GM18502 (cell line): Measurements from ENCODE around the gene KIF16B.
"Not testable (repeated sequence)": the region's sequence is repeated elsewhere in the genome, so short reads cannot be mapped to it uniquely, and the experiment has no call there.

Experiments used
- ATAC-seq: cut with Tn5 transposase; IDR thresholded peaks from one replicate; pipeline ENCODE4 v1.9.1; 2021; ENCODE audit warnings: mild to moderate bottlenecking; ENCODE audit not compliant: unreplicated experiment, poor library complexity

KIF16B gene

GRCh38 chr20:16526433-16527380, 46.5 kb downstream of the KIF16B start:
- no peak for ATAC-seq

GRCh38 chr20:16522651-16523050, 50.6 kb downstream of the KIF16B start:
- ATAC-seq = not testable (repeated sequence)

GRCh38 chr20:16520154-16520553, 53.1 kb downstream of the KIF16B start:
- no peak for ATAC-seq

GRCh38 chr20:16519673-16520072, 53.6 kb downstream of the KIF16B start:
- not testable (repeated sequence) for ATAC-seq

- no peak for ATAC-seq
Measured at GRCh38 chr20:16518784-16519084, 54.5 kb downstream of the KIF16B start.

- ATAC-seq = no peak
Measured at GRCh38 chr20:16517946-16518783, 55.1 kb downstream of the KIF16B start.

- ATAC-seq = no peak
Measured at GRCh38 chr20:16516794-16517193, 56.5 kb downstream of the KIF16B start.

GRCh38 chr20:16515046-16515445, 58.2 kb downstream of the KIF16B start:
- ATAC-seq = no peak

GRCh38 chr20:16514140-16514539, 59.1 kb downstream of the KIF16B start:
- no peak for ATAC-seq

- ATAC-seq = no peak
Measured at GRCh38 chr20:16505894-16506293, 67.4 kb downstream of the KIF16B start.

- no peak for ATAC-seq
Measured at GRCh38 chr20:16501301-16501700, 71.9 kb downstream of the KIF16B start.

- no peak for ATAC-seq
Measured at GRCh38 chr20:16500197-16500596, 73.1 kb downstream of the KIF16B start.

- ATAC-seq = no peak
Measured at GRCh38 chr20:16498526-16499253, 74.6 kb downstream of the KIF16B start.

- no peak for ATAC-seq
Measured at GRCh38 chr20:16497896-16498295, 75.4 kb downstream of the KIF16B start.

- ATAC-seq = no peak
Measured at GRCh38 chr20:16493486-16493885, 79.8 kb downstream of the KIF16B start.

- peak; percentile 72 for ATAC-seq
Measured at GRCh38 chr20:16491294-16491905, 81.8 kb downstream of the KIF16B start.

- no peak for ATAC-seq
Measured at GRCh38 chr20:16490696-16491095, 82.6 kb downstream of the KIF16B start.

GRCh38 chr20:16488616-16489015, 84.6 kb downstream of the KIF16B start:
- ATAC-seq = no peak

GRCh38 chr20:16488086-16488485, 85.2 kb downstream of the KIF16B start:
- ATAC-seq = no peak

- no peak for ATAC-seq
Measured at GRCh38 chr20:16486532-16486931, 86.7 kb downstream of the KIF16B start.
